Endothelial cell of umbilical vein (primary cell): ENCODE results near the gene CENPK. TPM values are rescaled to one million over a fixed set of nuclear protein-coding genes. Genes with fewer than 3 reads are reported as not detected.
A peak's percentile ranks its signal among the peaks of the same experiment; 100 is the strongest.

Source experiments
- BruUV-seq: library from RNA; stranded (reverse); fragments of 400-500 nt; replicated peaks from 2 replicates; lab custom pipeline; 2021; lab: Mats Ljungman, UMichigan
- CTCF ChIA-PET: fragments of 300-600, 350-600 bp; sonication (Branson Sonifier 250); formaldehyde crosslinking; loops from one replicate; lab custom pipeline; 2021; ENCODE audit warnings: antibody characterized with exemption, inconsistent platforms; lab: Charles Lee
- POLR2A ChIA-PET: fragments of 300-600, 350-600 bp; sonication (Branson Sonifier 250); formaldehyde crosslinking; loops from one replicate; lab custom pipeline; 2021; ENCODE audit warnings: antibody characterized with exemption, inconsistent platforms; lab: Charles Lee
- DNase-seq: peaks from one replicate; pipeline ENCODE4 v3.0.0-alpha.2; 2011; ENCODE audit warnings: low read depth, low spot score
- FAIRE-seq: peaks from 2 replicates; lab custom pipeline; 2011; peaks lifted over from hg19 to GRCh38; lab: Jason Lieb, UNC
- H2AFZ ChIP-seq: 2 replicates; pipeline ENCODE4 v1.6.0; 2012; ENCODE audit warnings: low read depth, low read length, control low read depth, inconsistent platforms
- H3K27ac ChIP-seq: 2 replicates; pipeline ENCODE4 v1.5.1; 2011; ENCODE audit warnings: low read depth, mild to moderate bottlenecking, control low read depth, low read length, moderate library complexity; ENCODE audit not compliant: insufficient read depth
- H3K27me3 ChIP-seq, 2 experiments: 2 replicates each; pipeline versions ENCODE4 v1.6.0 to v1.6.1; 2011; ENCODE audit warnings: low read length in 2 of 2, mixed read lengths in 1 of 2; ENCODE audit not compliant: control insufficient read depth in 2 of 2, insufficient read depth in 2 of 2
- H3K36me3 ChIP-seq, 2 experiments: 2 replicates in 1 of 2; 3 replicates in 1 of 2; pipeline ENCODE4 v1.5.1; 2011; ENCODE audit warnings: low read length in 2 of 2, mild to moderate bottlenecking in 1 of 2, moderate library complexity in 1 of 2; ENCODE audit not compliant: control insufficient read depth in 2 of 2, insufficient read depth in 2 of 2; ENCODE audit errors: extremely low read depth in 1 of 2
- H3K4me1 ChIP-seq: 3 replicates; pipeline ENCODE4 v1.5.1; 2011; ENCODE audit warnings: mild to moderate bottlenecking, low read length; ENCODE audit not compliant: control insufficient read depth, insufficient read depth; ENCODE audit errors: extremely low read depth
- H3K4me2 ChIP-seq: 2 replicates; pipeline ENCODE4 v1.6.1; 2011; ENCODE audit warnings: low read length, control low read depth, mixed read lengths; ENCODE audit not compliant: insufficient read depth
- H3K4me3 ChIP-seq, 3 experiments: fragments of 200-600 bp in 1 of 3; sonication (generic), shearing (Covaris generic) in 1 of 3; replicated peaks in 1 of 3; 2 replicates each; pipeline ENCODE4 v1.5.1; 2011 to 2016; ENCODE audit warnings: control low read depth in 3 of 3, low read length in 3 of 3, mild to moderate bottlenecking in 2 of 3, inconsistent platforms in 1 of 3, low read depth in 1 of 3, moderate library complexity in 1 of 3; ENCODE audit not compliant: insufficient read depth in 1 of 3
- H3K79me2 ChIP-seq: 2 replicates; pipeline ENCODE4 v1.6.0; 2012; ENCODE audit warnings: low read length, inconsistent platforms; ENCODE audit not compliant: control insufficient read depth, insufficient read depth
- H3K9ac ChIP-seq: replicated peaks from 2 replicates; pipeline ENCODE3; 2011; ENCODE audit warnings: low read length, control low read depth; ENCODE audit not compliant: insufficient read depth; ENCODE audit errors: extremely low read depth
- H3K9me1 ChIP-seq: replicated peaks from 3 replicates; pipeline ENCODE4 v1.6.0; 2011; ENCODE audit warnings: mild to moderate bottlenecking, low read length; ENCODE audit not compliant: control insufficient read depth, insufficient read depth; ENCODE audit errors: extremely low read depth
- H3K9me3 ChIP-seq: replicated peaks from 2 replicates; pipeline ENCODE4 v1.5.1; 2012; ENCODE audit warnings: low read length, inconsistent platforms; ENCODE audit not compliant: control insufficient read depth, insufficient read depth
- H4K20me1 ChIP-seq: replicated peaks from 2 replicates; pipeline ENCODE3; 2011; ENCODE audit warnings: mild to moderate bottlenecking, low read length; ENCODE audit not compliant: control insufficient read depth, insufficient read depth; ENCODE audit errors: extremely low read depth
- EZH2 ChIP-seq: IDR thresholded peaks from 2 replicates; pipeline ENCODE4 v1.6.1; 2012; ENCODE audit warnings: borderline replicate concordance, low read depth, mild to moderate bottlenecking, moderate library complexity, low read length, inconsistent platforms; ENCODE audit not compliant: severe bottlenecking
- FOS ChIP-seq: IDR thresholded peaks from 2 replicates; pipeline ENCODE4 v1.6.1; 2011; ENCODE audit warnings: mild to moderate bottlenecking, low read length, moderate library complexity, borderline replicate concordance; ENCODE audit not compliant: insufficient read depth
- GATA2 ChIP-seq: IDR thresholded peaks from 2 replicates; pipeline ENCODE4 v1.7.0; 2011; ENCODE audit warnings: low read depth, mild to moderate bottlenecking, moderate library complexity, mixed read lengths, low read length; ENCODE audit not compliant: insufficient read length, insufficient read depth
- JUN ChIP-seq: IDR thresholded peaks from 2 replicates; pipeline ENCODE4 v1.6.1; 2011; ENCODE audit warnings: borderline replicate concordance, low read depth; ENCODE audit not compliant: insufficient read length, insufficient read depth
- MYC ChIP-seq: IDR thresholded peaks from one replicate; pipeline ENCODE4 v1.6.1; 2011; ENCODE audit warnings: mild to moderate bottlenecking, low read depth, low read length
- POLR2AphosphoS5 ChIP-seq: IDR thresholded peaks from 2 replicates; pipeline ENCODE4 v1.6.1; 2012; ENCODE audit warnings: low read depth, mild to moderate bottlenecking, control low read depth, low read length, moderate library complexity; ENCODE audit not compliant: insufficient read depth
- dilution Hi-C: fragments of 300-500 bp; cut with MboI; formaldehyde crosslinking; loops from one replicate; pipeline ENCODE4 v1.15.0; 2019; ENCODE audit warnings: low sequenced_read_pairs; ENCODE audit not compliant: extremely low pct_ligation_motif_present
- intact Hi-C: fragments of 100-400 bp; cut with micrococcal nuclease; formaldehyde crosslinking; loops from one replicate; pipeline ENCODE4 v1.10.0; 2022
- polyA plus RNA-seq, 4 experiments: library from polyadenylated mRNA; depleted of rRNA in 3 of 4; stranded (reverse) in 3 of 4; unstranded in 1 of 4; fragments of >200 nt; gene quantifications; 2 replicates each; pipeline versions ENCODE4 v1.2.1 to v1.2.3, GENCODE V29; 2011 to 2012; ENCODE audit warnings: missing spikeins in 1 of 4
- total RNA-seq: library from RNA; stranded (reverse); gene quantifications from 2 replicates; pipeline ENCODE4 v1.2.3, GENCODE V29; 2021
- TF ChIP-seq, protein P1 (sequence below), 2 donors: IDR thresholded peaks; 1 replicate in 1 of 2; 2 replicates in 1 of 2; pipeline ENCODE4 v1.5.1; 2011; ENCODE audit warnings: low read length in 2 of 2, mild to moderate bottlenecking in 2 of 2, moderate library complexity in 2 of 2, control low read depth in 1 of 2, inconsistent platforms in 1 of 2, low read depth in 1 of 2; ENCODE audit not compliant: insufficient read depth in 1 of 2; ENCODE audit errors: extremely low read depth in 1 of 2

The CENPK gene
- total and polyA plus RNA-seq, 2 donors (not counting 3 experiments of a cell fraction or from before 2014, with no cell fraction given): 8.0 to 50.7 TPM

DNA sequence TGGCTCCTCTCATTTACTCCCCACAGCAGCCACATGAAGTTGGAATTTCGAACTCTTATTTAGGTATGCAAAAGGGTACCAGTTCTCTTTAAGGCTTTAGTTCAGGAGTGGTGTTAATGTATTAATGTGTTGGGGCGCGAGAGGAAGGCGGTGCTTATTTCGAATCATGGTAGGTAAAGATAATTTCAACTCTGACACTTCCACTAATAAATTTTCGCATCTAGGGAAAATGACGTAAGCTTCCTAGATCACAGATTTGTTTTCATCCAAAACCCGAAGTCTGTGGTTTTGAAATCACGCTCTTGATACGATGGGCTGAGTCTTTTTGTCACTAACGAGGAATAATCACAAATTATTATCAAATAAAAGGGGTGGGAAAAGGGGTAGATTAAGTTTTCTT, 809 bp upstream of the CENPK start:
- peak; percentile 47 for FAIRE-seq
- H3K9ac ChIP-seq: peak overlapping the region; percentile 88
- peak overlapping the region; percentile 75 for H3K4me2 ChIP-seq
- H4K20me1 ChIP-seq: no peaks in the 10 kb centered on the region
- peak overlapping the region; percentile 54 for H3K27ac ChIP-seq
- no peaks in the 10 kb centered on the region for H3K36me3 ChIP-seq
- intact Hi-C loops (loop anchor here (1.0 kb wide), 1 partner anchor 928 kb away; no protein-coding TSS in a partner anchor), dilution Hi-C loops (no loop called here)
- ChIA-PET CTCF (interaction anchor here (1.1 to 3.2 kb wide), 2 partner anchors 606 to 753 kb away, joined by 4 to 16 read pairs; no protein-coding TSS in a partner anchor), POLR2A (interaction anchor here (0.7 to 0.8 kb wide), 2 partner anchors 81 to 562 kb away, joined by 4 to 6 read pairs; no protein-coding TSS in a partner anchor)
- peaks cover 25% of the 10 kb centered on the region for H3K4me1 ChIP-seq
- peak overlapping the region; percentile 90 for H2AFZ ChIP-seq
- no peak for DNase-seq
- TF ChIP-seq FOS (no peak), JUN (no peak), EZH2 (no peak)
- no peaks in the 10 kb centered on the region for H3K27me3 ChIP-seq
- peak overlapping the region; percentile 49 to 85 (median 72) for H3K4me3 ChIP-seq
- no TSS peak for BruUV-seq
- no peaks in the 10 kb centered on the region for H3K9me1 ChIP-seq
- H3K9me3 ChIP-seq: no peaks in the 10 kb centered on the region
- H3K79me2 ChIP-seq: peaks cover 60% of the 10 kb centered on the region

DNA sequence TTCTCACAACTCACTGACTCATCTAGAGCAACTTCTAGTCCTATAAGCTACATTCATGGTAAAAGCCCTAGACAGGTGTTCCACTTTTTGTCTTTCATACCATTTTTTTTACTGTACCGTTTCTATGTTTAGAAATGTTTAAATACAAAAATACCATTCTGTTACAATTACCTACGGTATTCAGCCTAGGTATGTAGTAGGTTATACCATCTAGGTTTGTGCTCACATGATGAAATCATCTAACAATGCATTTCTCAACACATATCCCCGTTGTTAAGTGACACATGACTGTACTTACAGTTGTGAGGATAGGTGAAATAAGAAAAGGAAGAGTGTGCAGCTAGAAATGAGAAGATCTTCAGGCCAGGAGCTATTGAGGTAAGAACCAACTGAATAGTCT, 6.2 kb downstream of the CENPK start:
- POLR2A ChIA-PET: no interaction called here
- peaks cover 31% of the 10 kb centered on the region for H3K79me2 ChIP-seq

More for the DNA sequence above, 6.2 kb downstream of the CENPK start:
- Histone ChIP-seq H4K20me1 (no peaks in the 10 kb centered on the region), H3K36me3 (peaks cover 0 to 6% of the 10 kb centered on the region in 2 experiments), H3K27me3 (no peaks in the 10 kb centered on the region), H3K4me1 (peaks cover 13% of the 10 kb centered on the region), H3K4me2 (no peak overlapping the region), H3K9me3 (no peaks in the 10 kb centered on the region), H2AFZ (no peak overlapping the region), H3K4me3 (no peak overlapping the region), H3K9ac (no peak overlapping the region), H3K9me1 (no peaks in the 10 kb centered on the region), H3K27ac (no peak overlapping the region)
- FAIRE-seq (no peak), DNase-seq (no peak)
- intact Hi-C loops: no loop called here
- dilution Hi-C loops: no loop called here
- TF ChIP-seq, protein P1, sequence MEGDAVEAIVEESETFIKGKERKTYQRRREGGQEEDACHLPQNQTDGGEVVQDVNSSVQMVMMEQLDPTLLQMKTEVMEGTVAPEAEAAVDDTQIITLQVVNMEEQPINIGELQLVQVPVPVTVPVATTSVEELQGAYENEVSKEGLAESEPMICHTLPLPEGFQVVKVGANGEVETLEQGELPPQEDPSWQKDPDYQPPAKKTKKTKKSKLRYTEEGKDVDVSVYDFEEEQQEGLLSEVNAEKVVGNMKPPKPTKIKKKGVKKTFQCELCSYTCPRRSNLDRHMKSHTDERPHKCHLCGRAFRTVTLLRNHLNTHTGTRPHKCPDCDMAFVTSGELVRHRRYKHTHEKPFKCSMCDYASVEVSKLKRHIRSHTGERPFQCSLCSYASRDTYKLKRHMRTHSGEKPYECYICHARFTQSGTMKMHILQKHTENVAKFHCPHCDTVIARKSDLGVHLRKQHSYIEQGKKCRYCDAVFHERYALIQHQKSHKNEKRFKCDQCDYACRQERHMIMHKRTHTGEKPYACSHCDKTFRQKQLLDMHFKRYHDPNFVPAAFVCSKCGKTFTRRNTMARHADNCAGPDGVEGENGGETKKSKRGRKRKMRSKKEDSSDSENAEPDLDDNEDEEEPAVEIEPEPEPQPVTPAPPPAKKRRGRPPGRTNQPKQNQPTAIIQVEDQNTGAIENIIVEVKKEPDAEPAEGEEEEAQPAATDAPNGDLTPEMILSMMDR (IDR thresholded peaks at IDR 0.05; ENCODE audit: extremely low read depth in 1 of 2, insufficient read depth in 1 of 2, low read depth in 1 of 2, low read length in 2 of 2): no peak
- TF ChIP-seq GATA2 (no peak), MYC (no peak), JUN (no peak), POLR2AphosphoS5 (no peak)
- no TSS peak for BruUV-seq
- CTCF ChIA-PET: interaction anchor here (1.0 to 2.2 kb wide), 3 partner anchors 36 to 746 kb away, joined by 3 to 8 read pairs (median 4); no protein-coding TSS in a partner anchor
